A549 (cell line): ENCODE data around the gene FUT6. TPM values are rescaled to one million over a fixed set of nuclear protein-coding genes. Genes with fewer than 3 reads are reported as not detected.

Experiments used
- ATAC-seq, 2 experiments: fragments of 200-7000 bp in 1 of 2; fragments of >200 bp in 1 of 2; cut with Nextera tagmentation in 1 of 2; cut with Tn5 transposase in 1 of 2; 3 replicates each; pipeline versions ENCODE4 v1.8.0 to v1.9.1; 2018 to 2020; ENCODE audit warnings: mild to moderate bottlenecking in 1 of 2, moderate library complexity in 1 of 2
- CTCF ChIA-PET: fragments of 300-600 bp; sonication (Branson Sonifier 250); formaldehyde crosslinking; extraction: SDS; loops from one replicate; lab custom pipeline; 2021; ENCODE audit warnings: antibody characterized with exemption, inconsistent platforms; lab: Yijun Ruan, JAX
- POLR2A ChIA-PET: fragments of 350-600 bp; formaldehyde crosslinking; extraction: SDS; loops from one replicate; lab custom pipeline; 2021; ENCODE audit warnings: antibody characterized with exemption, inconsistent platforms; lab: Yijun Ruan, JAX
- DNase-seq, 2 experiments: peaks; one replicate each; pipeline versions ENCODE4 v3.0.0 to v3.0.0-alpha.2; 2011 to 2016; ENCODE audit warnings: low read depth in 1 of 2, low spot score in 1 of 2
- FAIRE-seq: peaks from 2 replicates; lab custom pipeline; 2011; peaks lifted over from hg19 to GRCh38; lab: Jason Lieb, UNC
- H3K27ac ChIP-seq, 2 experiments: fragments of >200 bp; sonication (Bioruptor Twin); formaldehyde crosslinking; 3 replicates each; pipeline ENCODE4 v1.5.1; 2016 to 2017
- H3K4me1 ChIP-seq: fragments of >200 bp; sonication (Bioruptor Twin); formaldehyde crosslinking; 3 replicates; pipeline ENCODE4 v1.6.1; 2016
- H3K4me2 ChIP-seq: fragments of >200 bp; sonication (Bioruptor Twin); formaldehyde crosslinking; 3 replicates; pipeline ENCODE4 v1.6.1; 2016
- H3K4me3 ChIP-seq: fragments of >200 bp; sonication (Bioruptor Twin); formaldehyde crosslinking; 3 replicates; pipeline ENCODE4 v1.5.1; 2016
- H3K9me3 ChIP-seq: fragments of >200 bp; sonication (Bioruptor Twin); formaldehyde crosslinking; 3 replicates; pipeline ENCODE4 v1.6.1; 2016
- CHD2 ChIP-seq: fragments of 150-350 bp; IDR thresholded peaks from 2 replicates; pipeline ENCODE4 v1.6.1; 2014; ENCODE audit warnings: low read length; ENCODE audit not compliant: partially characterized antibody
- CHD4 ChIP-seq: fragments of 200-600 bp; sonication (generic); IDR thresholded peaks from 2 replicates; pipeline ENCODE4 v1.6.1; 2016; ENCODE audit warnings: antibody characterized with exemption, mild to moderate bottlenecking, borderline replicate concordance
- E2F6 ChIP-seq: IDR thresholded peaks from 2 replicates; pipeline ENCODE4 v1.6.1; 2012; ENCODE audit warnings: low read depth, borderline replicate concordance
- ELK1 ChIP-seq: fragments of 150-350 bp; IDR thresholded peaks from 2 replicates; pipeline ENCODE4 v1.6.1; 2014; ENCODE audit warnings: low read depth, mild to moderate bottlenecking, low read length
- EP300 ChIP-seq, 2 experiments: fragments of >200 bp; sonication (Bioruptor Twin); formaldehyde crosslinking; IDR thresholded peaks; 2 replicates in 1 of 2; 3 replicates in 1 of 2; pipeline ENCODE4 v1.6.1; 2016 to 2017
- ESRRA ChIP-seq: fragments of 150-350 bp; IDR thresholded peaks from 2 replicates; pipeline ENCODE4 v1.6.1; 2014; ENCODE audit warnings: mild to moderate bottlenecking, low read length, borderline replicate concordance
- FOXS1 ChIP-seq: fragments of 250-450 bp; sonication (Bioruptor Pico); IDR thresholded peaks from 2 replicates; pipeline ENCODE4 v1.5.0; 2020; ENCODE audit warnings: mild to moderate bottlenecking, moderate library complexity
- GATA3 ChIP-seq: IDR thresholded peaks from 2 replicates; pipeline ENCODE4 v1.6.1; 2012; ENCODE audit warnings: borderline replicate concordance
- HES2 ChIP-seq: fragments of >200 bp; sonication (Bioruptor Twin); formaldehyde crosslinking; IDR thresholded peaks from 2 replicates; pipeline ENCODE4 v1.6.1; 2016
- HOXA7 ChIP-seq: fragments of 250-450 bp; sonication (Bioruptor Pico); IDR thresholded peaks from 2 replicates; pipeline ENCODE4 v1.5.0; 2020; ENCODE audit warnings: mild to moderate bottlenecking, moderate library complexity
- JUNB ChIP-seq: fragments of >200 bp; sonication (Bioruptor Twin); formaldehyde crosslinking; IDR thresholded peaks from 2 replicates; pipeline ENCODE4 v1.6.1; 2016
- KDM5A ChIP-seq: fragments of 200-600 bp; sonication (generic); IDR thresholded peaks from 2 replicates; pipeline ENCODE4 v1.6.1; 2016; ENCODE audit warnings: antibody characterized with exemption, mild to moderate bottlenecking
- MAX ChIP-seq: IDR thresholded peaks from 2 replicates; pipeline ENCODE4 v1.6.1; 2012
- POLR2AphosphoS2 ChIP-seq: conservative IDR thresholded peaks from 2 replicates; pipeline ENCODE4 v1.6.1; 2012; ENCODE audit warnings: low read length, improper control_type of control experiment, inconsistent platforms
- RARB ChIP-seq: fragments of 250-450 bp; sonication (Bioruptor Pico); IDR thresholded peaks from 2 replicates; pipeline ENCODE4 v1.8.0; 2021; ENCODE audit warnings: mild to moderate bottlenecking, moderate library complexity
- RCOR1 ChIP-seq: fragments of 150-350 bp; IDR thresholded peaks from 2 replicates; pipeline ENCODE4 v1.6.1; 2014; ENCODE audit warnings: antibody characterized with exemption, low read length, low read depth
- RNF2 ChIP-seq: fragments of 200-600 bp; sonication (generic); IDR thresholded peaks from 2 replicates; pipeline ENCODE4 v1.6.1; 2016; ENCODE audit warnings: low read depth, mild to moderate bottlenecking, antibody characterized with exemption, moderate library complexity, borderline replicate concordance
- TP53 ChIP-seq: fragments of 250-450 bp; sonication (Bioruptor Pico); IDR thresholded peaks from 2 replicates; pipeline ENCODE4 v1.5.0; 2021; ENCODE audit warnings: mild to moderate bottlenecking, moderate library complexity
- USF2 ChIP-seq: fragments of 450-650 bp; IDR thresholded peaks from 2 replicates; pipeline ENCODE4 v1.6.1; 2014; ENCODE audit warnings: antibody characterized with exemption
- ZFP36 ChIP-seq: fragments of 450-650 bp; IDR thresholded peaks from 2 replicates; pipeline ENCODE4 v1.6.1; 2014; ENCODE audit warnings: borderline replicate concordance; ENCODE audit not compliant: partially characterized antibody
- ZSCAN20 ChIP-seq: fragments of 250-450 bp; sonication (Bioruptor Pico); IDR thresholded peaks from 2 replicates; pipeline ENCODE4 v1.8.0; 2022; ENCODE audit warnings: mild to moderate bottlenecking, moderate library complexity
- WGBS: methylation state at CpG from one replicate; pipeline ENCODE4 v1.1.6; 2017; ENCODE audit errors: missing lambda C conversion rate; 5-methylcytosine and 5-hydroxymethylcytosine counted together
- polyA plus RNA-seq, 4 experiments: library from polyadenylated mRNA; depleted of rRNA in 3 of 4; stranded (reverse); fragments of >200 nt; fragmentation: RNase III in 1 of 4; extraction: RNeasy Plus Mini Kit Qiagen cat#74134 plus additional on column Dnase treatment in 1 of 4; gene quantifications; 2 replicates in 3 of 4; 3 replicates in 1 of 4; pipeline ENCODE4 v1.2.3, GENCODE V29; 2011 to 2017

The FUT6 gene
- polyA plus RNA-seq, 2 of the 4 experiments (the other 2 are of a cell fraction), result not detected

- H3K4me2 ChIP-seq, result no peak overlapping the region
- 54% methylated on average over 8 of the region's 11 CpGs for WGBS
- no peak for DNase-seq
- no peaks in the 10 kb centered on the region for H3K4me1 ChIP-seq
- peak; percentile 44 to 59; a peak in 5 of 6 replicates for ATAC-seq
- POLR2A ChIA-PET, result no interaction called here
- FAIRE-seq, result no peak
- CTCF ChIA-PET, result interaction anchor here (1.9 to 4.2 kb wide), 2 partner anchors 9 to 11 kb away, joined by 11 to 31 read pairs; no protein-coding TSS in a partner anchor
- H3K9me3 ChIP-seq, result no peaks in the 10 kb centered on the region
- TF ChIP-seq RNF2, result no peak
- TF ChIP-seq HES2, result no peak
- no peak for TF ChIP-seq CHD4
- no peak for TF ChIP-seq RCOR1
- TF ChIP-seq KDM5A, result no peak
- TF ChIP-seq ELK1, result no peak
- no peak overlapping the region for H3K4me3 ChIP-seq
- no peak overlapping the region for H3K27ac ChIP-seq
Measured at GRCh38 chr19:5814852-5815246, 24.7 kb downstream of the FUT6 start.

GRCh38 chr19:5814123-5814851 is 25.2 kb downstream of the FUT6 start:
- no peaks in the 10 kb centered on the region for H3K9me3 ChIP-seq
- ATAC-seq (peak in 1 of 2 experiments; percentile 26; a peak in 1 of 6 replicates), DNase-seq (no peak), FAIRE-seq (no peak)
- H3K4me2 ChIP-seq, result no peak overlapping the region
- ChIA-PET POLR2A (interaction anchor here (1.5 kb wide), 1 partner anchor 14 kb away, joined by 3 read pairs; no protein-coding TSS in a partner anchor), CTCF (interaction anchor here (1.9 to 4.2 kb wide), 2 partner anchors 9 to 11 kb away, joined by 11 to 31 read pairs; no protein-coding TSS in a partner anchor)
- no peak for TF ChIP-seq FOXS1 (CRISPR knock-in tag)
- no peak for TF ChIP-seq USF2
- TF ChIP-seq E2F6, result no peak
- TF ChIP-seq JUNB, result no peak
- TF ChIP-seq KDM5A, result no peak
- TF ChIP-seq POLR2AphosphoS2, result no peak
- TF ChIP-seq HOXA7 (CRISPR knock-in tag), result no peak
- TF ChIP-seq EP300 (IDR thresholded peaks at IDR 0.05), result no peak
- no peak for TF ChIP-seq ZSCAN20 (CRISPR knock-in tag)
- no peak for TF ChIP-seq RARB (CRISPR knock-in tag)
- TF ChIP-seq ZFP36, result no peak
- TF ChIP-seq RCOR1, result no peak
- no peak for TF ChIP-seq TP53 (CRISPR knock-in tag)
- no peak for TF ChIP-seq GATA3
- no peak for TF ChIP-seq MAX
- no peak for TF ChIP-seq ESRRA
- TF ChIP-seq CHD2, result no peak
- TF ChIP-seq RNF2, result no peak
- H3K4me3 ChIP-seq, result no peak overlapping the region
- 56% methylated on average over 9 of the region's 9 CpGs for WGBS
- no peak overlapping the region for H3K27ac ChIP-seq
- no peaks in the 10 kb centered on the region for H3K4me1 ChIP-seq
